ENCODE results near the gene FBXO17. TPM values are rescaled to one million over a fixed set of nuclear protein-coding genes. Genes with fewer than 3 reads are reported as not detected.
"Not testable (repeated sequence)": the region's sequence is repeated elsewhere in the genome, so short reads cannot be mapped to it uniquely, and the experiment has no call there.

The FBXO17 gene
- total RNA-seq, 1 donor from 2014 or later: not detected

DNA sequence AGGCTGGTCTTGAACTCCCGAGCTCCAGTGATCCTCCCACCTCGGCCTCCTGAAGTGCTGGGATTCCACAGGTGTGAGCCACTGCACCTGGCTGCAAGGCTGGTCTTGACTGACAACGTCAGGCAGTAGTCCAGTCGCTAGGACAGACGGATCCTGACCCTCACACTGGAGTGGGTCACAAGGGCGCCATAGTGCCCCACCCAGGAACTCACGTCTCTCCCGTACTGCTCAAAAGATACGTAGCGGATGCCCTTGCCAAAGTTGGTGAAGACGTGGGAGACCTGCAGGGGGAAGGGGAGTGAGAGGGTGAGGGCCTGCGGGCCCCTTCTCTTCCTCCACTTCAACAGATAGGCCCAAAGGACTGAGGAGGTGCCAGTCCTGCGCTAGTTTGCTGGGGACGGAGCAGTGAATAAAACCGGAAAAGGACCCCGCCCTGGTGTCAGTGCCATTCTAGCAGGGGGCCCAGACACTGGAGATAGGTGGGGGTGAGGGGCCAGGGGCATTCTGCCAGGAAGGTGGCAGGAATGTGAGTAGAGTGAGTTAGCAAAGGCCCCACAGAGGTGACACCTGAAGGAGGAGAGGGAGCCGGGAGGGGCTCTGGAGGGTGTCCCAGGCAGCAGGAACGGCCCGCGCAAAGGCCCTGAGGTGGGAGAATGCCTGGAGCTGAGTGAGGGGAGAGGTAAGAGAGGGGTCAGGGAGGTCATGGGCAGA lies 32.9 kb downstream of the FBXO17 start:
- Mint-ChIP-seq H3K4me3 (no peak overlapping the region), H3K27me3 (peaks cover 5% of the 10 kb centered on the region), H3K9me3 (no peaks in the 10 kb centered on the region), H3K36me3 (ENCODE audit: low read depth) (no peaks in the 10 kb centered on the region), H3K27ac (no peak overlapping the region), H3K4me1 (no peaks in the 10 kb centered on the region)
- DNase-seq: no peak
- intact Hi-C loops (cut with micrococcal nuclease): no loop called here
- TF ChIP-seq, protein P1, sequence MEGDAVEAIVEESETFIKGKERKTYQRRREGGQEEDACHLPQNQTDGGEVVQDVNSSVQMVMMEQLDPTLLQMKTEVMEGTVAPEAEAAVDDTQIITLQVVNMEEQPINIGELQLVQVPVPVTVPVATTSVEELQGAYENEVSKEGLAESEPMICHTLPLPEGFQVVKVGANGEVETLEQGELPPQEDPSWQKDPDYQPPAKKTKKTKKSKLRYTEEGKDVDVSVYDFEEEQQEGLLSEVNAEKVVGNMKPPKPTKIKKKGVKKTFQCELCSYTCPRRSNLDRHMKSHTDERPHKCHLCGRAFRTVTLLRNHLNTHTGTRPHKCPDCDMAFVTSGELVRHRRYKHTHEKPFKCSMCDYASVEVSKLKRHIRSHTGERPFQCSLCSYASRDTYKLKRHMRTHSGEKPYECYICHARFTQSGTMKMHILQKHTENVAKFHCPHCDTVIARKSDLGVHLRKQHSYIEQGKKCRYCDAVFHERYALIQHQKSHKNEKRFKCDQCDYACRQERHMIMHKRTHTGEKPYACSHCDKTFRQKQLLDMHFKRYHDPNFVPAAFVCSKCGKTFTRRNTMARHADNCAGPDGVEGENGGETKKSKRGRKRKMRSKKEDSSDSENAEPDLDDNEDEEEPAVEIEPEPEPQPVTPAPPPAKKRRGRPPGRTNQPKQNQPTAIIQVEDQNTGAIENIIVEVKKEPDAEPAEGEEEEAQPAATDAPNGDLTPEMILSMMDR (IDR thresholded peaks at IDR 0.05): no peak
- CTCF ChIA-PET: no interaction called here
- POLR2A ChIA-PET: no interaction called here
- ATAC-seq (ENCODE audit: low read depth): no peak

DNA sequence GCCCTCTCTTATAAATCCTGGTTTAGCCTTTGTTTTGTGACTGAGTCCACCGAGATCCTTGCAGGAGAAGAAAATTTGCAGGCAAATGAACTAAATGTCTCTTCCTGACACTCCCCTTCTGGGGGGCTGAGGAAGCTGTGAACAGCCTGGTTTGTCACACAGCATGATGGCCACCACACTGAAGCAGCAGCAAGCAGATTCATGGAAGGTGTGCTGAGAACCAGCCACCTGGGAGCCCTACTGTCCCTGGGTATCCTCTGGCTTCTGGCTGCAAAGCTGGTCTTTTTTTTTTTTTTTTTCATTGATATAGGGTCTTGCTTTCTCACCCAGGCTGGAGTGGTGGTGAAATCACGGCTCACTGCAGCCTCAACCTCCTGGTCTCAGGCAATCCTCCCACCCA lies 33.6 kb downstream of the FBXO17 start:
- TF ChIP-seq, protein P1 (IDR thresholded peaks at IDR 0.05): no peak
- Mint-ChIP-seq H3K4me1 (no peaks in the 10 kb centered on the region), H3K27ac (no peak overlapping the region), H3K36me3 (ENCODE audit: low read depth) (no peaks in the 10 kb centered on the region), H3K4me3 (no peak overlapping the region), H3K9me3 (no peaks in the 10 kb centered on the region), H3K27me3 (peaks cover 5% of the 10 kb centered on the region)
- ATAC-seq (ENCODE audit: low read depth) (no peak), DNase-seq (no peak)
- CTCF ChIA-PET: no interaction called here
- POLR2A ChIA-PET: no interaction called here
- intact Hi-C loops (cut with micrococcal nuclease): no loop called here

DNA sequence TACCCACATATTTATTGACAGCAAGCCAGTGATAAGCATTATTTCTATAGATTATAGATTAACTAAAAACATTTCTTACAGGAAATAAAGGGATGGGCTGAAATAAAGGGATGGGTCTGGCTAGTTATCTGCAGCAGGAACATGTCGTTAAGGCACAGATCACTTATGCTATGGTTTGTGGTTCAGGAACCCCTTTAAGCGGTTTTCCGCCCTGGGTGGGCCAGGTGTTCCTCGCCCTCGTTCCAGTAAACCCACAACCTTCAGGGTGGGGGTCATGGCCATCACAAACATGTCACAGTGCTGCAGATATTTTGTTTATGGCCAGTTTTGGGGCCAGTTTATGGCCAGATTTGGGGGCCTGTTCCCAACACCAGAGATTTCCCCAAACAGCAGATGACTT lies 34.1 kb downstream of the FBXO17 start:
- H3K4me1 Mint-ChIP-seq; DNase-seq; H3K9me3 Mint-ChIP-seq; H3K4me3 Mint-ChIP-seq; POLR2A ChIA-PET; H3K27me3 Mint-ChIP-seq; CTCF ChIA-PET; ATAC-seq (ENCODE audit: low read depth); H3K27ac Mint-ChIP-seq; H3K36me3 Mint-ChIP-seq (ENCODE audit: low read depth); intact Hi-C loops (cut with micrococcal nuclease): not testable (repeated sequence)

DNA sequence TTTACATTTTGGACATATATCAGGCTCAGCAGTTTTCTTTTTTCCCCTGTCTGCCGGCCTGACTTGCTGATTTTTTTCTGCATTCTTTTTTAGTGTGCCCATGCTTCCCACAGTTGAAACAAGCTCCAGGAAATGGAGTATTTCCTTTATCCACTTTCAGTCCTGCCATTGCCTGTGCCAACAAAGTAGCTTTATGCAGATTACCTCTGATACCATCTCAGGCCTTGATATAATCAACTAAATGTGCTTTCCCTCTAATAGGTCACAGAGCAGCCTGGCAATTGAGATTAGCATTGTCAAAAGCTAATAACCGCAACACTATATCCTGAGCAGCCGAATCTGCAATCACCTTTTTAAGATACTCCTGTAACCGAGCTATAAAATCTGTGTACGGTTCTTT lies 35.6 kb downstream of the FBXO17 start:
- DNase-seq: no peak
- no peak overlapping the region for H3K4me3 Mint-ChIP-seq
- no peak for ATAC-seq (ENCODE audit: low read depth)
- H3K4me1 Mint-ChIP-seq: no peaks in the 10 kb centered on the region
- no peaks in the 10 kb centered on the region for H3K9me3 Mint-ChIP-seq
- intact Hi-C loops (cut with micrococcal nuclease): loop anchor here (10.0 kb wide), 2 partner anchors 715 to 1035 kb away; partner anchors contain the start of genes DPF1, SIPA1L3 and WDR87
- peaks cover 5% of the 10 kb centered on the region for H3K27me3 Mint-ChIP-seq
- ChIA-PET CTCF (no interaction called here), POLR2A (interaction anchor here (1.2 kb wide), 1 partner anchor 10 kb away, joined by 3 read pairs; the partner anchor contains the start of genes MRPS12 and SARS2)
- no peak overlapping the region for H3K27ac Mint-ChIP-seq
- TF ChIP-seq, protein P1 (IDR thresholded peaks at IDR 0.05): no peak
- peaks cover 8% of the 10 kb centered on the region for H3K36me3 Mint-ChIP-seq (ENCODE audit: low read depth)

DNA sequence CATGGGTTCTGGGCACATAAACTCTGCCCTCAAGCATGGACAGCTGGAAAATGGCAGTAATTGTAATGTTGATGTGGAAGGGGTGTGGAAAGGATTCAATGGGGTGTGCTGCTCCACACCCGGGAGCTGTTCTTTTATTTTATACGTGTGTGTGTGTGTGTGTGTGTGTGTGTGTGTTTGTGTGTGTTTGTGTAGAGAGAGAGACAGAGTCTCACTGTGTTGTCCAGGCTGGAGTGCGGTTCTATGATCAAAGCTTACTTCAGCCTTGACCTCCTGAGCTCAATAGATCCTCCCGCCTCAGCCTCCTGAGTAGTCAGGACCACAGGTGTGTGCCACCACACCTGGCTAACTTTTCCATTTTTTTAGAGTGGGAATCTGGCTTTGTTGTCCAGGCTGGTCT lies 42.0 kb downstream of the FBXO17 start:
- Mint-ChIP-seq H3K36me3 (ENCODE audit: low read depth) (peaks cover 34% of the 10 kb centered on the region), H3K27me3 (no peaks in the 10 kb centered on the region), H3K4me1 (peaks cover 33% of the 10 kb centered on the region), H3K27ac (no peak overlapping the region), H3K4me3 (no peak overlapping the region), H3K9me3 (peaks cover 2% of the 10 kb centered on the region)
- TF ChIP-seq, protein P1 (IDR thresholded peaks at IDR 0.05): no peak
- CTCF ChIA-PET: interaction anchor here (0.7 to 1.1 kb wide), 4 partner anchors 201 to 1159 kb away, joined by 3 to 4 read pairs (median 4); partner anchors contain the start of gene FAM98C
- ATAC-seq (ENCODE audit: low read depth) (no peak), DNase-seq (no peak)
- intact Hi-C loops (cut with micrococcal nuclease): loop anchor here (5.0 to 10.0 kb wide), 3 partner anchors 514 to 1029 kb away; partner anchors contain the start of genes DPF1, SIPA1L3, SUPT5H and WDR87
- POLR2A ChIA-PET: interaction anchor here (0.7 kb wide), 1 partner anchor 87 kb away, joined by 3 read pairs; no protein-coding TSS in a partner anchor

Data from activated B cell treated with CpG ODN at 0.5 μM for 24 hours (primary cell).